Measurements from ENCODE around the gene TENT5C.

TENT5C gene

DNA sequence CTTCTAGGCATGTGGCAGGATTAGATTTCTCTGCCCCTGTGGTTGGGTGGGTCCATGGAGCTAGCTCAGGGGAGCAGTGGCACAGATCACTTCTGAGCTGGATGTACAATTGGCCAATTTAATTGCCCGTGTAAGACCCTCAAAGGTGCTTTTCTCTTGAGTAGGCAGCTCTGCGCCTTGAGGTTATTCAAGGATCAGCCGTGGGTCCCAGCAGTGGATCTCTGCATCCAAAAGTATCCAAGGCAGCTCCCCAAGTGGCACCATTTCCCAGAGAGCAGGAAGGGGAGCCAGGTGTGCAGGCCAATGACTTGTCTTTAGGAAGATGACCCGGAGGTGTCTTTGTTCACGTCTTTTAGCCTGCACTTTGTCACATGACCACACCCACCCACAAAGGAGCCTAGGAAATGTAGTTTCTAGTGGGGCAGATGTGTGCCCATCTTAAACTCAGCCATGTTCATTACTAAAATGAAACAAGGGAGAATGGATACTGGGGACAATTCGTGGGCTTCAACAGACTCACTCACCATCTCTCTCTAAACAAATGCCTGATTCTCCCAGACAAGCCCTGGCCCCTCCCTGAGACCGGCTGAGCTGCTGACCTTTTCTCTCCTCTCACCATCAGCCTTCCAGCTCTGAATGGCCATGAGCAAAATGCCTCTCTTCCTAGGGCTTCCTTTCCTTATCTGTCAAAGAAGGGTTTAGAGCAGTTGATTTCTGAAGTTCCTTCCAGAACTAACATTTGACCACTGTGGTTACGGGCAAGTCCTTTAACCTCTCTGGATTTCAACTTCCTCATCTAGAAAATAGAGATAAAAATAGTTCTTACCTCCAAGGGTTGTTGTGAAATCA, 41.4 kb upstream of the TENT5C start:
- no peaks in the 10 kb centered on the region for H3K36me3 ChIP-seq (ENCODE audit: control insufficient read depth, insufficient read depth, low read length)
- no peaks in the 10 kb centered on the region for H3K4me1 ChIP-seq (ENCODE audit: control insufficient read depth, insufficient read depth, low read length, poor library complexity, severe bottlenecking)
- H3K27ac ChIP-seq (ENCODE audit: insufficient read depth, low read length, poor library complexity, severe bottlenecking) = no peak overlapping the region
- DNase-seq = no peak
- H3K9me3 ChIP-seq (ENCODE audit: control insufficient read depth, low read length) = no peaks in the 10 kb centered on the region
- no peak overlapping the region for H3K4me3 ChIP-seq (ENCODE audit: insufficient read depth, low read depth, low read length, poor library complexity, severe bottlenecking)
- H3K27me3 ChIP-seq (replicated peaks; ENCODE audit: control insufficient read depth, insufficient read depth, low read length, poor library complexity, severe bottlenecking) = no peaks in the 10 kb centered on the region

GRCh38 chr1:117565076-117565556, 40.7 kb upstream of the TENT5C start:
- no peak overlapping the region for H3K27ac ChIP-seq (ENCODE audit: insufficient read depth, low read length, poor library complexity, severe bottlenecking)
- no peaks in the 10 kb centered on the region for H3K27me3 ChIP-seq (replicated peaks; ENCODE audit: control insufficient read depth, insufficient read depth, low read length, poor library complexity, severe bottlenecking)
- no peak overlapping the region for H3K4me3 ChIP-seq (ENCODE audit: insufficient read depth, low read depth, low read length, poor library complexity, severe bottlenecking)
- no peaks in the 10 kb centered on the region for H3K9me3 ChIP-seq (ENCODE audit: control insufficient read depth, low read length)
- H3K4me1 ChIP-seq (ENCODE audit: control insufficient read depth, insufficient read depth, low read length, poor library complexity, severe bottlenecking) = no peaks in the 10 kb centered on the region
- DNase-seq = no peak
- no peaks in the 10 kb centered on the region for H3K36me3 ChIP-seq (ENCODE audit: control insufficient read depth, insufficient read depth, low read length)

GRCh38 chr1:117565745-117566455, 39.9 kb upstream of the TENT5C start:
- H3K4me1 ChIP-seq (ENCODE audit: control insufficient read depth, insufficient read depth, low read length, poor library complexity, severe bottlenecking) = no peaks in the 10 kb centered on the region
- no peaks in the 10 kb centered on the region for H3K9me3 ChIP-seq (ENCODE audit: control insufficient read depth, low read length)
- no peak overlapping the region for H3K4me3 ChIP-seq (ENCODE audit: insufficient read depth, low read depth, low read length, poor library complexity, severe bottlenecking)
- H3K27ac ChIP-seq (ENCODE audit: insufficient read depth, low read length, poor library complexity, severe bottlenecking) = no peak overlapping the region
- no peaks in the 10 kb centered on the region for H3K36me3 ChIP-seq (ENCODE audit: control insufficient read depth, insufficient read depth, low read length)
- H3K27me3 ChIP-seq (replicated peaks; ENCODE audit: control insufficient read depth, insufficient read depth, low read length, poor library complexity, severe bottlenecking) = no peaks in the 10 kb centered on the region
- no peak for DNase-seq

DNA sequence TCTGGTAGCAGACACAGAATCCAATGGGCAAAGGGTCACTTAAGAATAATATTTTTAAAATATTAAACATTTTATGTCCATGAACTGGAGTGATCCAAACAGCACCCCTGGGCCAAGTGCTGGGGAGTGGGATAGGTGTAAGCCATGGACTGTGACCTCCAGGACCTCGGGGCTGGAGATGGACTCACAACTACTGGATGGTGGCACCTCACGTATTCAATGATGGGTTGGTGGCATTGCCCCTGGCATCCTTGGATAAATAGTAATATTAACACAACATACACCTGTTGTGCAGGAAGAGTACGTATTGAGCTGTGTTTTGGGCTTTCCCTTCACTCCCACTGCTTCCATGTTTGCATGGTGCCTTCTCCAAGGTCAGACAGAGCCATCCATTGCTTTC, 39.3 kb upstream of the TENT5C start:
- H3K4me1 ChIP-seq (ENCODE audit: control insufficient read depth, insufficient read depth, low read length, poor library complexity, severe bottlenecking) = no peaks in the 10 kb centered on the region
- no peaks in the 10 kb centered on the region for H3K9me3 ChIP-seq (ENCODE audit: control insufficient read depth, low read length)
- no peak for DNase-seq
- no peak overlapping the region for H3K4me3 ChIP-seq (ENCODE audit: insufficient read depth, low read depth, low read length, poor library complexity, severe bottlenecking)
- H3K36me3 ChIP-seq (ENCODE audit: control insufficient read depth, insufficient read depth, low read length) = no peaks in the 10 kb centered on the region
- no peaks in the 10 kb centered on the region for H3K27me3 ChIP-seq (replicated peaks; ENCODE audit: control insufficient read depth, insufficient read depth, low read length, poor library complexity, severe bottlenecking)
- no peak overlapping the region for H3K27ac ChIP-seq (ENCODE audit: insufficient read depth, low read length, poor library complexity, severe bottlenecking)

DNA sequence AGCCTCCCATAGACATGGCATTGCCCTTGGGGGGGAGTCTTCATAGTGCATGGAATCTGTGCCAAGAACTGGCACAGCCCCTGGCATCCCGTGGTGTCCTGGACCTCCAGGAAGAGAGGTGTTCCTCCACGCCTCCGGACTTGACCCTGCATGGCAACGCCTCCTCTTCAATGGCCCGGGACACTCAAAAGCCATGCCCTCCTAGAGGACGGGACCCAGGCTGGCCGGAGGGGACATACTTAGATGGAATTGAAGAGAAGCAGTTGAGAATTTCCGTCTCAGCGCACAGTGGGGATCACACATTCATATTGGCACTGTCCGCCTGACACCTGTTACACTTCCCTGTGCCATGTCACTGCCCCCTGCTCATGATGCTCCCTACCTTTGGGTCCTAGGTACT, 38.4 kb upstream of the TENT5C start:
- Histone ChIP-seq H3K4me1 (ENCODE audit: control insufficient read depth, insufficient read depth, low read length, poor library complexity, severe bottlenecking) (peaks cover 4% of the 10 kb centered on the region), H3K27me3 (replicated peaks; ENCODE audit: control insufficient read depth, insufficient read depth, low read length, poor library complexity, severe bottlenecking) (no peaks in the 10 kb centered on the region), H3K9me3 (ENCODE audit: control insufficient read depth, low read length) (no peaks in the 10 kb centered on the region), H3K4me3 (ENCODE audit: insufficient read depth, low read depth, low read length, poor library complexity, severe bottlenecking) (no peak overlapping the region), H3K27ac (ENCODE audit: insufficient read depth, low read length, poor library complexity, severe bottlenecking) (no peak overlapping the region), H3K36me3 (ENCODE audit: control insufficient read depth, insufficient read depth, low read length) (no peaks in the 10 kb centered on the region)
- DNase-seq = no peak

DNA sequence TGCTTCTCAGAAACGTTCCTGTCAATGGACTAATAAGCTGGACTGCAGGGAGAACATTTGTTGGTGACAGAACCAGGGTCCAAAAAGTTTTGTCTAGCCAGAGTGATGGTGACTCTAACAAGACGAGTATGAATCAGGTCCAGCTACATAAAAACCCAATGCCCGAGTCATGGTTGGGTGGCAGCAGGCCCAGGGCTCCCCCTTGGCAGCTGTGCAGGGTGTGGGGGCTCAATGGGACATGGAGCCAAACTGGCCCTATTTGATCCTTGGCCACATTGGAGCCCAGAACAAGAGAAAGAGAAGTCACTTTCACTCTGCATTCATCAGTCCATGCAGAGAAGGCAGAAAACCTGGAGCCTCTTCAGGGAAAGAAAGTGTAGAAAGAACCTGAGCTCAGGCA, 37.9 kb upstream of the TENT5C start:
- no peaks in the 10 kb centered on the region for H3K36me3 ChIP-seq (ENCODE audit: control insufficient read depth, insufficient read depth, low read length)
- no peak overlapping the region for H3K27ac ChIP-seq (ENCODE audit: insufficient read depth, low read length, poor library complexity, severe bottlenecking)
- no peak for DNase-seq
- peaks cover 8% of the 10 kb centered on the region for H3K4me1 ChIP-seq (ENCODE audit: control insufficient read depth, insufficient read depth, low read length, poor library complexity, severe bottlenecking)
- H3K9me3 ChIP-seq (ENCODE audit: control insufficient read depth, low read length) = no peaks in the 10 kb centered on the region
- no peak overlapping the region for H3K4me3 ChIP-seq (ENCODE audit: insufficient read depth, low read depth, low read length, poor library complexity, severe bottlenecking)
- no peaks in the 10 kb centered on the region for H3K27me3 ChIP-seq (replicated peaks; ENCODE audit: control insufficient read depth, insufficient read depth, low read length, poor library complexity, severe bottlenecking)

- no peaks in the 10 kb centered on the region for H3K27me3 ChIP-seq (replicated peaks; ENCODE audit: control insufficient read depth, insufficient read depth, low read length, poor library complexity, severe bottlenecking)
- no peak for DNase-seq
- H3K36me3 ChIP-seq (ENCODE audit: control insufficient read depth, insufficient read depth, low read length) = no peaks in the 10 kb centered on the region
- peaks cover 14% of the 10 kb centered on the region for H3K4me1 ChIP-seq (ENCODE audit: control insufficient read depth, insufficient read depth, low read length, poor library complexity, severe bottlenecking)
- H3K9me3 ChIP-seq (ENCODE audit: control insufficient read depth, low read length) = no peaks in the 10 kb centered on the region
- H3K4me3 ChIP-seq (ENCODE audit: insufficient read depth, low read depth, low read length, poor library complexity, severe bottlenecking) = no peak overlapping the region
- H3K27ac ChIP-seq (ENCODE audit: insufficient read depth, low read length, poor library complexity, severe bottlenecking) = no peak overlapping the region
Measured at GRCh38 chr1:117568999-117569398, 36.8 kb upstream of the TENT5C start.

- Histone ChIP-seq H3K4me1 (ENCODE audit: control insufficient read depth, insufficient read depth, low read length, poor library complexity, severe bottlenecking) (peaks cover 14% of the 10 kb centered on the region), H3K9me3 (ENCODE audit: control insufficient read depth, low read length) (no peaks in the 10 kb centered on the region), H3K36me3 (ENCODE audit: control insufficient read depth, insufficient read depth, low read length) (no peaks in the 10 kb centered on the region), H3K27ac (ENCODE audit: insufficient read depth, low read length, poor library complexity, severe bottlenecking) (no peak overlapping the region), H3K4me3 (ENCODE audit: insufficient read depth, low read depth, low read length, poor library complexity, severe bottlenecking) (no peak overlapping the region), H3K27me3 (replicated peaks; ENCODE audit: control insufficient read depth, insufficient read depth, low read length, poor library complexity, severe bottlenecking) (no peaks in the 10 kb centered on the region)
- no peak for DNase-seq
Measured at GRCh38 chr1:117569856-117570255, 36.0 kb upstream of the TENT5C start.

DNA sequence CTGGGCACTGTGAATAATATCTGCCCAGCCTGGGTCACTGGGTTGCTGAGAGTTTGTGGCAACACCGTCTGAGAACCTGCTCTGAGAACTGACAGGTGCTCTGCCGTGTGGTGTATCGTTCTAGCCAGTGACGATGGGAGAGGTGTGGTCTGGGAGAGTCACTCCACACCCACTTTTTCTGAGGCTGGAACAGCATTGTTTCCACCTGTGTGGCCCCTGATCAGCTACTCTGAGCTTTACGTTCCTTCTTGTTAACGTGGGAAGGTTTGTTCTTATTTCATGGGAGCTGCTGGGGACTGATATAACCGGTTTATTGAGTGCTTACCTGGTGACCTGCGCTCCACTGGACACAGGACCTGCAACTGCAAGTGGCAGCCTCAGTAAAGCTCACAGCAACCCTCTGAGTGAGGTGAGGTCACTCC, 34.8 kb upstream of the TENT5C start:
- DNase-seq = no peak
- no peaks in the 10 kb centered on the region for H3K27me3 ChIP-seq (replicated peaks; ENCODE audit: control insufficient read depth, insufficient read depth, low read length, poor library complexity, severe bottlenecking)
- H3K27ac ChIP-seq (ENCODE audit: insufficient read depth, low read length, poor library complexity, severe bottlenecking) = no peak overlapping the region
- H3K9me3 ChIP-seq (ENCODE audit: control insufficient read depth, low read length) = no peaks in the 10 kb centered on the region
- H3K4me3 ChIP-seq (ENCODE audit: insufficient read depth, low read depth, low read length, poor library complexity, severe bottlenecking) = no peak overlapping the region
- H3K36me3 ChIP-seq (ENCODE audit: control insufficient read depth, insufficient read depth, low read length) = no peaks in the 10 kb centered on the region
- H3K4me1 ChIP-seq (ENCODE audit: control insufficient read depth, insufficient read depth, low read length, poor library complexity, severe bottlenecking) = peaks cover 14% of the 10 kb centered on the region

- Histone ChIP-seq H3K4me3 (ENCODE audit: insufficient read depth, low read depth, low read length, poor library complexity, severe bottlenecking) (no peak overlapping the region), H3K36me3 (ENCODE audit: control insufficient read depth, insufficient read depth, low read length) (no peaks in the 10 kb centered on the region), H3K27me3 (replicated peaks; ENCODE audit: control insufficient read depth, insufficient read depth, low read length, poor library complexity, severe bottlenecking) (no peaks in the 10 kb centered on the region), H3K9me3 (ENCODE audit: control insufficient read depth, low read length) (no peaks in the 10 kb centered on the region), H3K27ac (ENCODE audit: insufficient read depth, low read length, poor library complexity, severe bottlenecking) (no peak overlapping the region), H3K4me1 (ENCODE audit: control insufficient read depth, insufficient read depth, low read length, poor library complexity, severe bottlenecking) (peaks cover 14% of the 10 kb centered on the region)
- DNase-seq = no peak
Measured at GRCh38 chr1:117571496-117571895, 34.4 kb upstream of the TENT5C start.

Data from effector memory CD4-positive, alpha-beta T cell (primary cell).